H1 (cell line): ENCODE measurements around the gene RAB31. TPM values are rescaled to one million over a fixed set of nuclear protein-coding genes. Genes with fewer than 3 reads are reported as not detected.

Source experiments
- HDAC6 ChIP-seq: IDR thresholded peaks from one replicate; pipeline ENCODE4 v1.7.1; 2012; ENCODE audit warnings: low read depth, mild to moderate bottlenecking, inconsistent platforms, low read length, moderate library complexity
- KDM4A ChIP-seq: IDR thresholded peaks from one replicate; pipeline ENCODE4 v1.7.1; 2012; ENCODE audit warnings: low read depth, mild to moderate bottlenecking, moderate library complexity, low read length, inconsistent platforms; ENCODE audit not compliant: severe bottlenecking
- RBBP5 ChIP-seq: IDR thresholded peaks from 2 replicates; pipeline ENCODE4 v1.7.1; 2012; ENCODE audit warnings: low read depth, mild to moderate bottlenecking, inconsistent platforms, low read length, moderate library complexity, borderline replicate concordance
- RNF2 ChIP-seq: fragments of 200-900, 300-1000 bp; sonication (generic); IDR thresholded peaks from 2 replicates; pipeline ENCODE4 v1.7.1; 2016; ENCODE audit warnings: borderline replicate concordance, low read depth, mild to moderate bottlenecking, antibody characterized with exemption, low read length; ENCODE audit not compliant: poor library complexity, severe bottlenecking; ENCODE audit errors: missing control alignments
- polyA plus RNA-seq, 7 experiments: library from polyadenylated mRNA; depleted of rRNA in 3 of 7; stranded (reverse) in 5 of 7; unstranded in 2 of 7; fragments of >200 nt in 5 of 7; fragments of 200-250 nt in 2 of 7; gene quantifications; 1 replicate in 5 of 7; 2 replicates in 1 of 7; 4 replicates in 1 of 7; pipeline versions ENCODE4 v1.2.1 to v1.2.3, GENCODE V29; 2011 to 2013; ENCODE audit warnings: missing spikeins in 2 of 7, mixed read lengths in 2 of 7
- total RNA-seq: library from RNA; stranded (reverse); fragmentation: NEBNext Ultra II Directional; extraction: Animal tissue kit (Norgen Biotek cat#: 25700); gene quantifications from 2 replicates; pipeline ENCODE4 v1.2.1, GENCODE V29; 2021

Gene RAB31
- total and polyA plus RNA-seq, 2 of the 8 experiments (the other 6 are each of a cell fraction or from before 2014, with no cell fraction given), result 15.2 to 40.9 TPM

DNA sequence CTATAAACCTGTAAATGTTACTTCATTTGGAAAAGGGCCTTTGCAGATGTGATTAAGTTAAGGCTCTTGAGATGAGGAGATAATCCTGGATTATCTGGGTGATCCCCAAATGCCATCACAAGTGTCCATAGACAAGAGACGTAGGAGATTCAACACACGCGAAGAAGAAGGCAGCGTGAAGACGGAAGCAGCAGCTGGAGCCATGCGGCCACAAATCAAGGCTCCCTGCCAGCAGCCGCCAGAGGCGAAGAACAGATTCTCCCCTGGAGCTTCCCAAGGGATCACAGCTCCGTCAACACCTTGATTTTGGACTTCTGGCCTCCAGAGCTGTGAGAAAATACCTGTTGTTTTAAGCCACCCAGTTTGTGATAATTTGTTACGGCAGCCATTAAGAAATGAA, 194.7 kb downstream of the RAB31 start (continued):
- TF ChIP-seq RBBP5 (no peak), RNF2 (no peak), KDM4A (no peak), HDAC6 (no peak)
